Stimulated activated CD8-positive, alpha-beta memory T cell treated with anti-CD3 and anti-CD28 coated beads, Interleukin-7, amount 100 ng/mL, for 48 hours (primary cell): ENCODE measurements around the gene HLA-DMB.
"Not testable (repeated sequence)": the region's sequence is repeated elsewhere in the genome, so short reads cannot be mapped to it uniquely, and the experiment has no call there.

Source experiments
- DNase-seq, 2 donors: peaks; one replicate each; pipeline ENCODE4 v3.0.0-alpha.2; 2020; ENCODE audit warnings: low read depth in 1 of 2; ENCODE audit errors: extremely low read depth in 1 of 2

Gene HLA-DMB

DNA sequence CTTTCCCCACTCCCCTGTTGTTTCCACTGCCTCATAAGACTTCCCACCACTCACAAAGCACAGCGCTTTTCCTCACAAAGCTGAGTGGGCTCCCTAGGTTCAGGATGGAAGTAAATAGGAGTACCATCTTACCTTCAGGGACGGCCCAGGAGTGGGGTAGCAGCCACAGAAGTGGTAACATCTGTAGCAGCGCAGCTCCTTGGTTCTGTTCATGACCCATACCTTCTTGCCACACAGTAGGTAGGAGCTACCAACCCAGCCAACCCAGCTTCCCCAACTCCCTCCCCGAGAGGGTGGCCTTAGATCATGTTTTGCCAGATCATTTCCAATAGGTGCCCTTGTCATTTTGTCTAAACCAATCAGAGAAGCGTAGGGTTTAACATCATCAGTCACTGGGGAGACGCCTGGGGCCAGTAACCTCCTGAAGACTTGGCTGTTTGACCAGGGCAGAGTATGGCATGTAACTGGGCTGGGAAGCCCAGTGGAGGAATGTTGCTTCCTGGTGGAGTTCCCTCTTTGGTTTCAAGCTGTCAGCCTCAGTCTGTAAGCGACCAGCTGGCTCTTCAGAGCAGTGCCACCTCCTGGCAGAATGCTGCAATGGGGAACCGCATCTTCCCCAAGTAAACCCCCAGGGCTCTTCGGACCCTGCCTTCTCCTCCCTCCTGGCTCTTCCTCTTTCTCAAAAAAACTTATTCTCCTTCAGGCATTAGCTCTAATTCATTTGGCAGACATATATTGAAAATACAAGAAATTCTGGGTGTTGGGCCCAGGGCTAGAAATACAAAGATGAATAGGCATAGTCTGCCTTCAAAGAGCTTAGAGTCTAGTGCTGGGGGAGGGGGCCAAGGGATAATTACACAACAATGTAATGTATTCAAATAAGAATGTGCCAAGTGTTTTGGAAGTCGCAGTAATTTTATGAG, 12.2 kb upstream of the HLA-DMB start, which contains the start of gene HLA-DMA:
HLA-DMA (minus strand) TSS at position 281 of the 923 bp plus-strand sequence; CDS start at position 220, 61 bp downstream.
- peak in 1 of 2 donors; percentile 61 for DNase-seq

- DNase-seq, result no peak
These were observed 9.6 kb upstream of the HLA-DMB start for GRCh38 chr6:32950449-32950848.

DNA sequence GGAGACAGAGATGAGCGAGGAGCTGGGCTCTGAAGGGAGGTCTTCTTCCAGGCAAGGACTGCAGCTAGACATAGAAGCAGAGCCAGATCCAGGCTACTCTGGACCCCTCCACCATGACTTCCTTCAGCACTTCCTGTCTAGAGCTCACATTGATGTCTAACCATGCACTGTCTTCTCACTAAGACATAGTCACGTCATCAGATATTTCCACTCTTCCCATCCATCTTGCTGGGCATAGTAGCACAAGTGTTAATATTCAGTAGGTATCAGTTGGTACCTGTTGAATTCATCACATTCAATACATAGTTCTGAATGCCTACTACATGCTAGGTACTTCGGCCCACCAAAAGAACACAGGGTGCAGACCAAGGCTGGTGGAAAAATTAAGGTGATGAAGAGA, 9.2 kb upstream of the HLA-DMB start:
- DNase-seq, result no peak

DNA sequence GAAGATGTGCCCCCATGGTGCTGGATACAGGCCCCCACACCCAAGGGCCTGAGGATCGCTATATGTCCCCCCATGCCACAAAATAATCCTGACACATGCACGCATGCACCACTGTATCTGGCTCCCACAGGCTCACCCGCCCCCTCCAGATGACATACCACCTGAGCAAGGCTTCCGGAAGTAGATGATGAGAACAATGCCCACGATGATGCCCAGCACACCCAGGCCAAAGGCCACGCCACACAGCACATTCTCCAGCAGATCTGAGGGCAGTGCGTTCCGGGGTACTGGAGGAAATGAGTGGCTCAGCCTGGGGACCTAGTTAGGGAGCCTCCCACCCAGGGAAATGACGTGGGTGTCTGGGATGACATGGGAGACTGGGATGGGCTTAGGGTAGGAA, 8.3 kb upstream of the HLA-DMB start:
- no peak for DNase-seq

- no peak for DNase-seq
These were observed 7.0 kb upstream of the HLA-DMB start for GRCh38 chr6:32947552-32948465.

- no peak for DNase-seq
These were observed 6.1 kb upstream of the HLA-DMB start for GRCh38 chr6:32946893-32947292.

DNA sequence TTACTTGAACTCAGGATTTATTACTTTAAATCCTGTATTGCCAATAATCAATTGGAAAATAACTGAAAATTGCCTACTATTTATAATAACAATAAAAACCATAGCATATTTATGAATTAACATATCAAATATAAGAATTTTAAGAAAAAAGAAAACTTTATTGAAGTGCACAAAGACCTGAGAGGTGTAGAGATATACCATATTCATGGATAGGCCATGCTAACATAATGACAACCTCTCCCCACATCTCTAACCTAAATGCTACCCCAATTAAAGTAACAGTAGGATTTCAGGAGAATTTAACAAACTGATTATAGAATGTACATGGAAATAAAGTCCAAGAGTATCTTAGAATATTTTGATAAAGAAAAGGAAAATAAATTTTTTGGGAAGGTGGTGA, 5.1 kb upstream of the HLA-DMB start:
- no peak for DNase-seq

- DNase-seq, result no peak
These were observed 4.4 kb upstream of the HLA-DMB start for GRCh38 chr6:32945108-32945760.

- DNase-seq, result no peak
These were observed 3.2 kb upstream of the HLA-DMB start for GRCh38 chr6:32943864-32944649.

DNA sequence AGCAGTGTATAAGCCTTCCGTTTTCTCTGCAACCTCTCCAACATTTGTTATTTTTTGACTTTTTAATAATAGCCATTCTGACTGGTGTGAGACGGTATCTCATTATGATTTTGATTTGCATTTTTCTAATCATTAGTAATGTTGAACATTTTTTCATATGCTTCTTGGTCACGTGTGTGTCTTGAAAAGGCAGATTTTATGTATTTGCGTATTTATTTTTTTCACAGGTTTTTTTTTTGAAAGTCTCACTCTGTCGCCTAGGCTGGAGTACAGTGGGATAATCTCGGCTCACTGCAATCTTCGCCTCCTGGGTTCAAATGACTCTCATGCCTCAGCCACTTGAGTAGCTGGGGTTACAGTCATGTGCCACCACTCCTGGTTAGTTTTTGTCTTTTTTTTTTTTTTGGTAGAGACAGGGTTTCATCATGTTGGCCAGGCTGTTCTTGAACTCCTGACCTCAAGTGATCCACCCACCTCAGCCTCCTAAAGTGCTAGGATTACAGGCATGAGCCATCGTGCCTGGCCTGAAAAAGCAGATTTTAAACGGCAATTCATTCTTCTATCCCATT, 1.8 kb upstream of the HLA-DMB start:
- not testable (repeated sequence) for DNase-seq

DNA sequence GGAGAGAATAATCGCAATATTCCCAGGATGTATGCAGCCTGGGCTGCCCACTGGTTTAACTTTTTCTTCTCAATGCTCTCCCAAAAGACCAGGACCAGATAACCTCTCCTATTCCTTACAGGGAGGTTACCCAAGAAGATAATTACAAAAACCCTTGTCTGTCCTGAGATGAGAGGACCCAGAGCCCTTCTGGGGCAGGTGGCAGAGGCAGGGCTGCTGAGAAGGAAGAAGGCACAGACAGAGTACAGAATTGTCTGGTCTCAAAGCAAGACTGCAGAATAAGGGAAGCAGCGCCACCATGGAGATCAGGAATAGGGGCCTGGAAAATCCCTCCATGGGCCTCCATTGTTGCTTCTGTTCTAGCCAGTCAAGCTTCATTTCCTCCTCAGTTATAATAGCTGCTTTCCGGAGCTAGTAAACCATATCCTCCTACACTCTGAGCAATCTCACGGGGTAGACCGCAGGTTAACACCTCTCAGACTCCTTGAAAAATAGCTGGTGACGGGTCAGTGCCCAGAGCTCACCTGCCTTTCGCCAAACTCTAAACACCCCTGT, 463 bp upstream of the HLA-DMB start:
- DNase-seq, result no peak

DNA sequence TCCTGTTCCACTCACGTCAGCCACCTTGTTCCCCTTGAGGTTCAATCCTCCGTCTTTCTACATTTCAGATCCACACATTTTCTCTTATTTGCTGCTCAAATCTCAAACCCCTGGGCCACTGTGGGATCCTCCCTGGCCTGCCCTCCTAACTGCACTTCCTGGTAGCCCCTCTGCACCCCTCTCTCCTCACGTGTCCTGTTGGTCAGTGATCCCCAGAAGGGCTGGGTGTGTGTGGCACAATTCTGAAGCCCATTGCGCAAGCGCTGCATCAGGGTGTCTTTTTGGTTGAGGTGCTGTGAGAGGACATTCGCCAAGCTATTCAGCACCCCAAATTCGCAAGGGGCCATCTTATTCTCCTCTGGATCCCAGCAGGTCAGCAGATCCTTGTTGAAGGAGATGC, 2.3 kb downstream of the HLA-DMB start:
- no peak for DNase-seq

GRCh38 chr6:32937230-32937633, 3.6 kb downstream of the HLA-DMB start:
- DNase-seq, result no peak

- no peak for DNase-seq
These were observed 4.3 kb downstream of the HLA-DMB start for GRCh38 chr6:32936239-32937152.

GRCh38 chr6:32935551-32936238, 5.1 kb downstream of the HLA-DMB start:
- no peak for DNase-seq

DNA sequence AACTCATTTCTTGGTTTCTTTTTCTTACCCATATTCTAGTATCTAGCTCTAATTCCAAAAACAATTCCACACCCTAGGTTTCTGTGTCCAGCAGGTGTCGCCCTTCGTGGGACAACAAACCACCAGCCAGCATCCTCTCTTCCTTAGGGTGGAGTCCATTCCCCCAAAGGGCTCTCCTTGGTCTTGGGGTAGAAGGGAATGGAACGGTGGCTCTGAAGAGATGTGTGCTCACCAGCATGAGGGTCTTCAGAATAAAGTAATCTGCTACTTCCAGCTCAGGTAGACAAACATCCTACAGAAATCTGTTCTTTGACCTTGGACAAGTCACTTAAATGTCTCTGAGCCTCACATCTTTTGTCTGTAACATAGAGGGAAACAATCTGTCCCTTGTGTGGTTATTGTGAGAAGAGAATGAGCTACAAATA, 7.2 kb downstream of the HLA-DMB start:
- peak in 1 of 2 donors; percentile 53 for DNase-seq

- no peak for DNase-seq
These were observed 8.5 kb downstream of the HLA-DMB start for GRCh38 chr6:32932132-32932868.
